K562 (cell line): Measurements from ENCODE around the gene UCP3. TPM values are rescaled to one million over a fixed set of nuclear protein-coding genes. Genes with fewer than 3 reads are reported as not detected.

Experiments
- FIP1L1 ChIP-seq: fragments of 200-400 bp; formaldehyde crosslinking; IDR thresholded peaks from 2 replicates; pipeline ENCODE4 v1.6.1; 2018; ENCODE audit warnings: mild to moderate bottlenecking, low read depth, low read length; ENCODE audit not compliant: poor library complexity, severe bottlenecking
- FOXJ2 ChIP-seq: fragments of 200-800 bp; sonication (Bioruptor generic); IDR thresholded peaks from 2 replicates; pipeline ENCODE4 v1.6.1; 2016; ENCODE audit warnings: missing genetic modification characterization, missing compliant biosample characterization
- MAZ ChIP-seq, 2 experiments: fragments of 450-650 bp in 1 of 2; sonication (generic) in 1 of 2; formaldehyde crosslinking; IDR thresholded peaks in 1 of 2; conservative IDR thresholded peaks in 1 of 2; 2 replicates each; pipeline versions ENCODE4 v1.4.0 to v1.5.0; 2020; ENCODE audit warnings: mild to moderate bottlenecking in 1 of 2, missing genetic modification reagents in 1 of 2
- POLR3G ChIP-seq: IDR thresholded peaks from 2 replicates; pipeline ENCODE4 v1.6.1; 2011; ENCODE audit not compliant: insufficient read length, insufficient replicate concordance; ENCODE audit errors: extremely low read depth
- RBM22 ChIP-seq: fragments of 200-400 bp; formaldehyde crosslinking; IDR thresholded peaks from 2 replicates; pipeline ENCODE4 v1.6.1; 2018; ENCODE audit warnings: low read length, low read depth; ENCODE audit not compliant: poor library complexity, severe bottlenecking
- RHOXF2B ChIP-seq: fragments of 250-450 bp; sonication (Bioruptor Pico); conservative IDR thresholded peaks from 2 replicates; pipeline ENCODE4 v1.5.1; 2021
- SIN3A ChIP-seq, 2 experiments: fragments of 150-350 bp in 1 of 2; IDR thresholded peaks; 2 replicates each; pipeline ENCODE4 v1.6.1; 2011 to 2016; ENCODE audit warnings: borderline replicate concordance in 2 of 2, low read depth in 2 of 2, low read length in 2 of 2, mild to moderate bottlenecking in 2 of 2, moderate library complexity in 2 of 2; ENCODE audit not compliant: control insufficient read depth in 1 of 2
- THRAP3 ChIP-seq: fragments of 450-650 bp; IDR thresholded peaks from 2 replicates; pipeline ENCODE4 v1.6.1; 2016; ENCODE audit warnings: mild to moderate bottlenecking, inconsistent platforms, borderline replicate concordance
- ZNF146 ChIP-seq: IDR thresholded peaks from one replicate; pipeline ENCODE4 v1.6.1; 2018; ENCODE audit warnings: missing compliant biosample characterization; ENCODE audit not compliant: unreplicated experiment
- ZSCAN32 ChIP-seq: fragments of 450-650 bp; formaldehyde crosslinking; IDR thresholded peaks from 2 replicates; pipeline ENCODE4 v1.4.0; 2020; ENCODE audit warnings: mild to moderate bottlenecking, moderate library complexity
- polyA plus RNA-seq, 8 experiments: library from polyadenylated mRNA; depleted of rRNA in 4 of 8; stranded (reverse) in 5 of 8; unstranded in 3 of 8; fragments of >200 nt; fragmentation: Nextera tagmentation in 2 of 8; fragmentation: Illumina TruSeq in 1 of 8; extraction: Ambion mirVana in 2 of 8; extraction: Trizol in 1 of 8; gene quantifications; 2 replicates each; pipeline versions ENCODE4 v1.2.1 to v1.2.3, GENCODE V29; 2011 to 2014; ENCODE audit warnings: inconsistent platforms in 1 of 8, missing spikeins in 1 of 8
- total RNA-seq, 7 experiments: library from RNA; depleted of rRNA in 6 of 7; stranded (reverse); fragments of >200 nt in 6 of 7; fragmentation: Illumina TruSeq in 2 of 7; extraction: Trizol in 2 of 7; gene quantifications; 2 replicates each; pipeline versions ENCODE4 v1.2.1 to v1.2.3, GENCODE V29; 2011 to 2021; ENCODE audit warnings: low replicate concordance in 1 of 7
- TF ChIP-seq, protein P1 (sequence below): fragments of 250-450 bp; sonication (Bioruptor Pico); IDR thresholded peaks from 2 replicates; pipeline ENCODE4 v1.5.0; 2020; ENCODE audit warnings: mild to moderate bottlenecking, borderline replicate concordance
- TF ChIP-seq, protein P2 (sequence below): sonication (generic); formaldehyde crosslinking; IDR thresholded peaks from 2 replicates; pipeline ENCODE4 v1.8.0; 2022; ENCODE audit warnings: mild to moderate bottlenecking, missing genetic modification reagents
- TF ChIP-seq, protein P3 (sequence below): fragments of 250-450 bp; sonication (Bioruptor Pico); IDR thresholded peaks from 2 replicates; pipeline ENCODE4 v1.5.0; 2020; ENCODE audit warnings: mild to moderate bottlenecking
- TF ChIP-seq, protein P4 (sequence below): fragments of 150-350 bp; IDR thresholded peaks from 2 replicates; pipeline ENCODE4 v1.6.1; 2014; ENCODE audit warnings: low read depth, mild to moderate bottlenecking, low read length, borderline replicate concordance

The UCP3 gene
- total and polyA plus RNA-seq, 9 of the 15 experiments (the other 6 are each of a cell fraction or from before 2014, with no cell fraction given): 0.05 to 0.65 (median 0.25) TPM; not detected in 2

DNA sequence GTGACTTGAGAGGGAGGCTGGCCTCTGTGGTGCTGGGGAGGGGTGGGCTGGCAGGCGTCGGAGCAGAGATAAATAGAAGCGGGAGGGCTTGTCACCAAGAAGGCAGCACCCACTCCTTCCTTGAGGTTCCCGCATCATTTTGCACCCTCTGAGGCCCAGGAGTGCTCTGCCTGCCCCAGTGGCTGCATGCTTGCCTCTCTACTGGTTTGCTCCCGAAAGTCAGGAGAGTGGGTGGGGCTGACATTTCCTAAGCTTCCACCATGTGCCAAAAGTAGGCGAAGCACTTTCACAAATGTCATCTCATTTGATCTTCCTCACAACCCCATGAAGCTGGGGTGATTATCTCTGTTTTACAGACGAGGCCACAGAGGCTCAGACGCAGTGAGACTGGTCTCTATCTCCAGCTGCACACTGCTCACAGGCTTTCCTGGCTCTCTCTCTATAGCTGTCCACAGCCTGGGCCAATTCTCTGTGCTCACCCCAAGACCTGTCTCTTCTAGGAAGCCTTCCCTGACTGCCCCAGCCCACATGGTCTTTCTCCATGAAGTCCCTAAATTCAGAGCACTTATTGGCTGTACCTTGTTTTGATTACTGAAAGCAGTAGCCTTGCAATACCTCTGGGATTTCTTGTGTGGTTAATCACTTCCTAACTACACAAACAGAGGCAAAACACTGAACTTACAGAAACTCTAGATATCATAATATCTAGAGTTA is 2.6 kb upstream of the UCP3 start (continued):
- TF ChIP-seq SIN3A (IDR thresholded peaks at IDR 0.05; ENCODE audit: borderline replicate concordance in 2 of 2, control insufficient read depth in 1 of 2, low read depth in 2 of 2, low read length in 2 of 2) (peak in 1 of 2 experiments; percentile 60; a peak in 1 of 4 replicates), FIP1L1 (no peak), ZSCAN32 (CRISPR knock-in tag) (no peak), MAZ (CRISPR knock-in tag; conservative IDR thresholded peaks at IDR 0.05 in 1 of 2, IDR thresholded peaks at IDR 0.05 in 1 of 2) (peak; percentile 83 to 84), FOXJ2 (no peak), POLR3G (no peak), RHOXF2B (no peak), RBM22 (no peak), ZNF146 (CRISPR knock-in tag) (no peak), THRAP3 (no peak)
- TF ChIP-seq, protein P1, sequence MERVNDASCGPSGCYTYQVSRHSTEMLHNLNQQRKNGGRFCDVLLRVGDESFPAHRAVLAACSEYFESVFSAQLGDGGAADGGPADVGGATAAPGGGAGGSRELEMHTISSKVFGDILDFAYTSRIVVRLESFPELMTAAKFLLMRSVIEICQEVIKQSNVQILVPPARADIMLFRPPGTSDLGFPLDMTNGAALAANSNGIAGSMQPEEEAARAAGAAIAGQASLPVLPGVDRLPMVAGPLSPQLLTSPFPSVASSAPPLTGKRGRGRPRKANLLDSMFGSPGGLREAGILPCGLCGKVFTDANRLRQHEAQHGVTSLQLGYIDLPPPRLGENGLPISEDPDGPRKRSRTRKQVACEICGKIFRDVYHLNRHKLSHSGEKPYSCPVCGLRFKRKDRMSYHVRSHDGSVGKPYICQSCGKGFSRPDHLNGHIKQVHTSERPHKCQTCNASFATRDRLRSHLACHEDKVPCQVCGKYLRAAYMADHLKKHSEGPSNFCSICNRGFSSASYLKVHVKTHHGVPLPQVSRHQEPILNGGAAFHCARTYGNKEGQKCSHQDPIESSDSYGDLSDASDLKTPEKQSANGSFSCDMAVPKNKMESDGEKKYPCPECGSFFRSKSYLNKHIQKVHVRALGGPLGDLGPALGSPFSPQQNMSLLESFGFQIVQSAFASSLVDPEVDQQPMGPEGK (CRISPR knock-in tag): no peak
- TF ChIP-seq, protein P2, sequence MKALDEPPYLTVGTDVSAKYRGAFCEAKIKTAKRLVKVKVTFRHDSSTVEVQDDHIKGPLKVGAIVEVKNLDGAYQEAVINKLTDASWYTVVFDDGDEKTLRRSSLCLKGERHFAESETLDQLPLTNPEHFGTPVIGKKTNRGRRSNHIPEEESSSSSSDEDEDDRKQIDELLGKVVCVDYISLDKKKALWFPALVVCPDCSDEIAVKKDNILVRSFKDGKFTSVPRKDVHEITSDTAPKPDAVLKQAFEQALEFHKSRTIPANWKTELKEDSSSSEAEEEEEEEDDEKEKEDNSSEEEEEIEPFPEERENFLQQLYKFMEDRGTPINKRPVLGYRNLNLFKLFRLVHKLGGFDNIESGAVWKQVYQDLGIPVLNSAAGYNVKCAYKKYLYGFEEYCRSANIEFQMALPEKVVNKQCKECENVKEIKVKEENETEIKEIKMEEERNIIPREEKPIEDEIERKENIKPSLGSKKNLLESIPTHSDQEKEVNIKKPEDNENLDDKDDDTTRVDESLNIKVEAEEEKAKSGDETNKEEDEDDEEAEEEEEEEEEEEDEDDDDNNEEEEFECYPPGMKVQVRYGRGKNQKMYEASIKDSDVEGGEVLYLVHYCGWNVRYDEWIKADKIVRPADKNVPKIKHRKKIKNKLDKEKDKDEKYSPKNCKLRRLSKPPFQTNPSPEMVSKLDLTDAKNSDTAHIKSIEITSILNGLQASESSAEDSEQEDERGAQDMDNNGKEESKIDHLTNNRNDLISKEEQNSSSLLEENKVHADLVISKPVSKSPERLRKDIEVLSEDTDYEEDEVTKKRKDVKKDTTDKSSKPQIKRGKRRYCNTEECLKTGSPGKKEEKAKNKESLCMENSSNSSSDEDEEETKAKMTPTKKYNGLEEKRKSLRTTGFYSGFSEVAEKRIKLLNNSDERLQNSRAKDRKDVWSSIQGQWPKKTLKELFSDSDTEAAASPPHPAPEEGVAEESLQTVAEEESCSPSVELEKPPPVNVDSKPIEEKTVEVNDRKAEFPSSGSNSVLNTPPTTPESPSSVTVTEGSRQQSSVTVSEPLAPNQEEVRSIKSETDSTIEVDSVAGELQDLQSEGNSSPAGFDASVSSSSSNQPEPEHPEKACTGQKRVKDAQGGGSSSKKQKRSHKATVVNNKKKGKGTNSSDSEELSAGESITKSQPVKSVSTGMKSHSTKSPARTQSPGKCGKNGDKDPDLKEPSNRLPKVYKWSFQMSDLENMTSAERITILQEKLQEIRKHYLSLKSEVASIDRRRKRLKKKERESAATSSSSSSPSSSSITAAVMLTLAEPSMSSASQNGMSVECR (CRISPR knock-in tag): peak; percentile 55; the same call in 1 of the 2 replicates
- TF ChIP-seq, protein P3, sequence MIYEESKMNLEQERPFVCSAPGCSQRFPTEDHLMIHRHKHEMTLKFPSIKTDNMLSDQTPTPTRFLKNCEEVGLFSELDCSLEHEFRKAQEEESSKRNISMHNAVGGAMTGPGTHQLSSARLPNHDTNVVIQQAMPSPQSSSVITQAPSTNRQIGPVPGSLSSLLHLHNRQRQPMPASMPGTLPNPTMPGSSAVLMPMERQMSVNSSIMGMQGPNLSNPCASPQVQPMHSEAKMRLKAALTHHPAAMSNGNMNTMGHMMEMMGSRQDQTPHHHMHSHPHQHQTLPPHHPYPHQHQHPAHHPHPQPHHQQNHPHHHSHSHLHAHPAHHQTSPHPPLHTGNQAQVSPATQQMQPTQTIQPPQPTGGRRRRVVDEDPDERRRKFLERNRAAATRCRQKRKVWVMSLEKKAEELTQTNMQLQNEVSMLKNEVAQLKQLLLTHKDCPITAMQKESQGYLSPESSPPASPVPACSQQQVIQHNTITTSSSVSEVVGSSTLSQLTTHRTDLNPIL (CRISPR knock-in tag): no peak
- TF ChIP-seq, protein P4, sequence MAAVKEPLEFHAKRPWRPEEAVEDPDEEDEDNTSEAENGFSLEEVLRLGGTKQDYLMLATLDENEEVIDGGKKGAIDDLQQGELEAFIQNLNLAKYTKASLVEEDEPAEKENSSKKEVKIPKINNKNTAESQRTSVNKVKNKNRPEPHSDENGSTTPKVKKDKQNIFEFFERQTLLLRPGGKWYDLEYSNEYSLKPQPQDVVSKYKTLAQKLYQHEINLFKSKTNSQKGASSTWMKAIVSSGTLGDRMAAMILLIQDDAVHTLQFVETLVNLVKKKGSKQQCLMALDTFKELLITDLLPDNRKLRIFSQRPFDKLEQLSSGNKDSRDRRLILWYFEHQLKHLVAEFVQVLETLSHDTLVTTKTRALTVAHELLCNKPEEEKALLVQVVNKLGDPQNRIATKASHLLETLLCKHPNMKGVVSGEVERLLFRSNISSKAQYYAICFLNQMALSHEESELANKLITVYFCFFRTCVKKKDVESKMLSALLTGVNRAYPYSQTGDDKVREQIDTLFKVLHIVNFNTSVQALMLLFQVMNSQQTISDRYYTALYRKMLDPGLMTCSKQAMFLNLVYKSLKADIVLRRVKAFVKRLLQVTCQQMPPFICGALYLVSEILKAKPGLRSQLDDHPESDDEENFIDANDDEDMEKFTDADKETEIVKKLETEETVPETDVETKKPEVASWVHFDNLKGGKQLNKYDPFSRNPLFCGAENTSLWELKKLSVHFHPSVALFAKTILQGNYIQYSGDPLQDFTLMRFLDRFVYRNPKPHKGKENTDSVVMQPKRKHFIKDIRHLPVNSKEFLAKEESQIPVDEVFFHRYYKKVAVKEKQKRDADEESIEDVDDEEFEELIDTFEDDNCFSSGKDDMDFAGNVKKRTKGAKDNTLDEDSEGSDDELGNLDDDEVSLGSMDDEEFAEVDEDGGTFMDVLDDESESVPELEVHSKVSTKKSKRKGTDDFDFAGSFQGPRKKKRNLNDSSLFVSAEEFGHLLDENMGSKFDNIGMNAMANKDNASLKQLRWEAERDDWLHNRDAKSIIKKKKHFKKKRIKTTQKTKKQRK: no peak
